Heart right ventricle (tissue), 16 donors: Measurements from ENCODE around the gene PI4KA. TPM values are rescaled to one million over a fixed set of nuclear protein-coding genes. Genes with fewer than 3 reads are reported as not detected.
"Not testable (repeated sequence)": the region's sequence is repeated elsewhere in the genome, so short reads cannot be mapped to it uniquely, and the experiment has no call there.

Source experiments
- ATAC-seq, 8 donors: fragments of 200-7000 bp; cut with Tn5 transposase; one replicate each; pipeline ENCODE4 v1.9.1; 2020; ENCODE audit warnings: mild to moderate bottlenecking in 8 of 8, moderate library complexity in 8 of 8, moderate number of reproducible peaks in 1 of 8
- DNase-seq, 2 donors: peaks; one replicate each; pipeline ENCODE4 v3.0.0-alpha.2; 2020
- H3K27ac ChIP-seq, 10 donors: fragments of 200-600 bp; sonication (generic) in 2 of 10; one replicate each; pipeline versions ENCODE4 v1.5.0 to v1.8.0; 2020 to 2022; ENCODE audit warnings: mild to moderate bottlenecking in 3 of 10
- H3K27me3 ChIP-seq, 7 donors: fragments of 200-600 bp; one replicate each; pipeline ENCODE4 v1.8.0; 2021 to 2022; ENCODE audit warnings: mild to moderate bottlenecking in 2 of 7
- H3K36me3 ChIP-seq, 9 donors: fragments of 200-600 bp; sonication (generic) in 1 of 9; one replicate each; pipeline versions ENCODE4 v1.5.0 to v1.8.0; 2020 to 2022; ENCODE audit warnings: mild to moderate bottlenecking in 2 of 9
- H3K4me1 ChIP-seq, 9 donors: fragments of 200-600 bp; sonication (generic) in 1 of 9; one replicate each; pipeline versions ENCODE4 v1.5.0 to v1.8.0; 2020 to 2022; ENCODE audit warnings: mild to moderate bottlenecking in 4 of 9
- H3K4me3 ChIP-seq, 10 donors: fragments of 200-600 bp; sonication (generic) in 2 of 10; one replicate each; pipeline versions ENCODE4 v1.5.0 to v1.8.0; 2020 to 2022; ENCODE audit warnings: mild to moderate bottlenecking in 7 of 10, moderate library complexity in 2 of 10
- H3K9me3 ChIP-seq, 11 donors: fragments of 200-600 bp in 10 of 11; sonication (generic) in 2 of 11; one replicate each; pipeline versions ENCODE4 v1.5.0 to v1.8.0; 2013 to 2022; ENCODE audit warnings: mild to moderate bottlenecking in 2 of 11, control low read depth in 1 of 11, moderate library complexity in 1 of 11
- CTCF ChIP-seq, 9 donors: fragments of 200-600 bp; sonication (generic) in 2 of 9; IDR thresholded peaks; one replicate each; pipeline versions ENCODE4 v1.5.0 to v1.8.0; 2021 to 2022; ENCODE audit warnings: antibody characterized with exemption in 9 of 9, mild to moderate bottlenecking in 5 of 9, moderate library complexity in 1 of 9
- WGBS, 2 donors: extraction: QIAGEN DNeasy Blood & Tissue Kit; methylation state at CpG; one replicate each; pipeline ENCODE4 v1.1.7; 2013; ENCODE audit warnings: inconsistent platforms in 1 of 2; 5-methylcytosine and 5-hydroxymethylcytosine counted together
- intact Hi-C, 10 donors: fragments of 100-400 bp; cut with DNase I; formaldehyde crosslinking; loops; one replicate each; pipeline versions ENCODE4 v1.11.1 to v1.14.2; 2022
- polyA plus RNA-seq, 2 donors: library from polyadenylated mRNA; stranded (reverse); fragments of 200-250 nt; gene quantifications; one replicate each; pipeline ENCODE4 v1.2.3, GENCODE V29; 2013
- total RNA-seq, 10 donors: library from RNA; stranded (reverse); fragmentation: NEBNext Ultra II Directional in 3 of 10; extraction: Animal tissue kit (Norgen Biotek cat#: 25700) in 3 of 10; gene quantifications; one replicate each; pipeline versions ENCODE4 v1.2.1 to v1.2.4, GENCODE V29; 2021 to 2023
- donor health status: Arrhythmogenic right ventricular cardiomyopathy.
- donor health status: ischemic (EF 13 %, LVEDD 7.1; RV severe dilation, severe dysfunction).
- donor health status: healthy with polysubstance abuse.
- donor health status: DM: no; HTN: yes; CAD: no.
- donor health status: DM: no; HTN: no; CAD: no.
- donor health status: ischemic (EF 25% LVEDD 6.9; RV normal size, moderate dysfunction).
- donor health status: ischemic (EF 25% LVEDD 5.7; RV mildly dilated, moderate dysfunction).
- donor health status: healthy.
- donor health status: DM: yes; HTN: yes; CAD: no.
- donor health status: Ischemic cardiomyopathy.
- donor health status: ischemic (EF 35%, LVEDD 5.7; RV mildly dilated, moderate dysfunction).
- donor health status: nonischemic (EF 11% LVEDD 7.7; RV severe dilation, severe dysfunction).
- donor health status: DM: yes; HTN: yes; CAD: no.
- donor health status: PGD.
- donor health status: ischemic (EF 29% LVEDD 5.4; RV normal size, mild dysfunction).
- donor health status: nonischemic (EF 23%, LVEDD 6.1; RV moderate dilation, normal function).

The PI4KA gene
- total and polyA plus RNA-seq, 12 donors: 32.3 to 55.2 (median 39.4) TPM

GRCh38 chr22:20672732-20673131 is 185.9 kb downstream of the PI4KA start:
- no peak overlapping the region for H3K27ac ChIP-seq
- H3K27me3 ChIP-seq: peaks cover 0 to 74% (median 33%) of the 10 kb centered on the region in 7 donors
- ATAC-seq (no peak), DNase-seq (no peak)
- H3K4me1 ChIP-seq: no peaks in the 10 kb centered on the region
- 73 to 81% methylated on average over 3 of the region's 3 CpGs for WGBS, 2 donors
- no peak for TF ChIP-seq CTCF (IDR thresholded peaks at IDR 0.05)
- intact Hi-C loops: no loop called here
- H3K36me3 ChIP-seq: no peaks in the 10 kb centered on the region
- H3K9me3 ChIP-seq: peaks cover 0 to 9% (median 0%) of the 10 kb centered on the region in 11 donors
- H3K4me3 ChIP-seq: no peak overlapping the region

- Histone ChIP-seq H3K4me1 (no peaks in the 10 kb centered on the region), H3K27me3 (peaks cover 0 to 69% (median 29%) of the 10 kb centered on the region in 7 donors), H3K36me3 (no peaks in the 10 kb centered on the region), H3K4me3 (no peak overlapping the region), H3K27ac (no peak overlapping the region), H3K9me3 (peaks cover 0 to 9% (median 0%) of the 10 kb centered on the region in 11 donors)
- WGBS, 2 donors: 92 to 95% methylated on average over 5 of the region's 5 CpGs
- DNase-seq (no peak), ATAC-seq (no peak)
- no peak for TF ChIP-seq CTCF (IDR thresholded peaks at IDR 0.05)
- intact Hi-C loops: no loop called here
Measured at GRCh38 chr22:20672082-20672424, 186.6 kb downstream of the PI4KA start.

GRCh38 chr22:20671409-20672081 is 187.1 kb downstream of the PI4KA start:
- H3K27me3 ChIP-seq: peaks cover 0 to 65% (median 27%) of the 10 kb centered on the region in 7 donors
- ATAC-seq (no peak), DNase-seq (no peak)
- no peaks in the 10 kb centered on the region for H3K4me1 ChIP-seq
- 82 to 89% methylated on average over 6 of the region's 6 CpGs for WGBS, 2 donors
- peak overlapping the region in 1 of 10 donors; percentile 36 for H3K4me3 ChIP-seq
- H3K9me3 ChIP-seq: peaks cover 0 to 9% (median 0%) of the 10 kb centered on the region in 11 donors
- intact Hi-C loops: no loop called here
- no peaks in the 10 kb centered on the region for H3K36me3 ChIP-seq
- no peak for TF ChIP-seq CTCF (IDR thresholded peaks at IDR 0.05)
- no peak overlapping the region for H3K27ac ChIP-seq

- WGBS, 2 donors: 47 to 63% methylated on average over 59 to 72 of the region's 73 CpGs
- H3K27ac ChIP-seq, H3K4me1 ChIP-seq, ATAC-seq, DNase-seq, H3K9me3 ChIP-seq, intact Hi-C loops, H3K36me3 ChIP-seq: not testable (repeated sequence)
- Histone ChIP-seq H3K27me3 (peaks cover 0 to 58% (median 27%) of the 10 kb centered on the region in 7 donors), H3K4me3 (peak overlapping the region in 6 of 10 donors; percentile 5 to 36 (median 21))
Measured at GRCh38 chr22:20670457-20671261, 188.0 kb downstream of the PI4KA start.

DNA sequence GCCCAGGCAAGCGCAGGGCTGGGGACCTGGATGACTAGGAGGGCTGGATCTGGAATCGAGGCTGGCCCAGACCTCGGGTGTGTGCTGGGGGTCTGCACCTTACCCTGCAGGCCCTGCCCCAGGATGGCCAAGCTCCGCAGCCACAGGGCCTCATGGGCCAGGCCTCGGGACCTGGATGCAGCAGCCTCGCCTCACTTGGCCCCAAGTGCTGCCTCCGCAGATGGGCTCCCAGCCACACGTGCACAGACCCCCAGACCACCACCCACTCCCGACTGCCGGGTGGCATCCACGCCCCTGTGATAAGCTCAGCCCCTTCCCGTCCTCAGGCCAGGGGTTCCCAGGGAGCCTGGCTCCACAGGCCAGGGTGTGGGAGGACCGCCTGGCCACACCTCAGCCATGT is 188.7 kb downstream of the PI4KA start:
- H3K4me1 ChIP-seq, H3K4me3 ChIP-seq, H3K27ac ChIP-seq, ATAC-seq, H3K36me3 ChIP-seq, DNase-seq, intact Hi-C loops, H3K9me3 ChIP-seq: not testable (repeated sequence)
- 85 to 86% methylated on average over 11 to 12 of the region's 13 CpGs for WGBS, 2 donors
- H3K27me3 ChIP-seq: peaks cover 0 to 50% (median 27%) of the 10 kb centered on the region in 7 donors

- H3K27ac ChIP-seq, H3K36me3 ChIP-seq, intact Hi-C loops, DNase-seq, ATAC-seq, H3K9me3 ChIP-seq, H3K4me3 ChIP-seq, H3K4me1 ChIP-seq: not testable (repeated sequence)
- peaks cover 0 to 46% (median 25%) of the 10 kb centered on the region in 7 donors for H3K27me3 ChIP-seq
- 75 to 83% methylated on average over 5 to 12 of the region's 15 CpGs for WGBS, 2 donors
Measured at GRCh38 chr22:20669471-20669870, 189.1 kb downstream of the PI4KA start.

DNA sequence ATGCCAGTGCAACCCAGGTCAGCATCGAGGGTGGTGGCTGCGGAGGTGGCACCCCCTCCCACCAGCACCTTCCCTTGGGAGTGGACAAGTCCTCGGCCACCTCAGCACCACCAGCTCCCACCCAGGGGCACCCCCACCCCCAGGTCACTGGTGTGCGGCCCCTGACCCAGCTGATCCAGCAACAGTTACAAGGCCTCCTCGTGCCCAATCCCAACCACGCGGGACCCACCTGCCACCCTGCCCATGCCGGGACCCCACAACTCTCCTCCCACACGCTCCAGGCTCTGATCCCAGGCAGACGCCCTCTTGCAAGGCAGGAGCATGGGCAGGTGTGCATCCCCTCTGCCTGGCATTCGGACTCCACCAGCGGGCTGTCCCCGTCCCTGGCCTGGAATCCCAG is 189.8 kb downstream of the PI4KA start:
- H3K27ac ChIP-seq, intact Hi-C loops, H3K4me3 ChIP-seq, DNase-seq, ATAC-seq, H3K9me3 ChIP-seq, H3K4me1 ChIP-seq, H3K36me3 ChIP-seq: not testable (repeated sequence)
- WGBS, 2 donors: 85 to 86% methylated on average over 11 to 13 of the region's 13 CpGs
- H3K27me3 ChIP-seq: peaks cover 0 to 39% (median 25%) of the 10 kb centered on the region in 7 donors

DNA sequence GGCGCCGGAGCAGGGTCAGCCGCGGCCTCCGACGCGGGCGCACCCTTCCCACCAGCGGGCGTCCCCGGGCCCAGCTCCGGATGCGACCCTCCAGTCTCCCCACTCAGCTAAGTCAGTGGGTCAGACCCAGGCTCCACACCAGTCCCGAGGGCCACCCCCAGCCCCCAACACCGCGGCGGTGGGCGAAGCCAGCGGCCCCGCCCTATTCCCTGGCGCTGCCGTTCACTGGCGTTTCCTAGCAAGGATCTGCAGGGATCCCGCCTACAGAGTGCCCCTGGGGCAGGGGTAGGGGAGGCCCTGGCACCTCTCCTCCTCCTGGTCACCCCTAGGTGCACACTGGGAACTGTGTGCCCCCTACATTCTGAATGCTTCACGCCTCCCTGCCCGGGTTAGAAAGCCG is 190.4 kb downstream of the PI4KA start:
- H3K4me3 ChIP-seq, ATAC-seq, H3K4me1 ChIP-seq, intact Hi-C loops, H3K27ac ChIP-seq, DNase-seq, H3K36me3 ChIP-seq: not testable (repeated sequence)
- Histone ChIP-seq H3K9me3 (peaks cover 0 to 13% (median 0%) of the 10 kb centered on the region in 11 donors), H3K27me3 (peaks cover 0 to 34% (median 27%) of the 10 kb centered on the region in 7 donors)
- WGBS, 2 donors: 79 to 84% methylated on average over 13 to 19 of the region's 27 CpGs
